HG02943 (cell line): ENCODE data around the gene NINL.
"Not testable (repeated sequence)": the region's sequence is repeated elsewhere in the genome, so short reads cannot be mapped to it uniquely, and the experiment has no call there.

Experiments
- ATAC-seq: cut with Tn5 transposase; IDR thresholded peaks from one replicate; pipeline ENCODE4 v1.9.1; 2021; ENCODE audit warnings: mild to moderate bottlenecking, low read depth, moderate library complexity; ENCODE audit not compliant: unreplicated experiment

Gene NINL

GRCh38 chr20:25600632-25601031 lies 15.3 kb upstream of the NINL start:
- no peak for ATAC-seq

DNA sequence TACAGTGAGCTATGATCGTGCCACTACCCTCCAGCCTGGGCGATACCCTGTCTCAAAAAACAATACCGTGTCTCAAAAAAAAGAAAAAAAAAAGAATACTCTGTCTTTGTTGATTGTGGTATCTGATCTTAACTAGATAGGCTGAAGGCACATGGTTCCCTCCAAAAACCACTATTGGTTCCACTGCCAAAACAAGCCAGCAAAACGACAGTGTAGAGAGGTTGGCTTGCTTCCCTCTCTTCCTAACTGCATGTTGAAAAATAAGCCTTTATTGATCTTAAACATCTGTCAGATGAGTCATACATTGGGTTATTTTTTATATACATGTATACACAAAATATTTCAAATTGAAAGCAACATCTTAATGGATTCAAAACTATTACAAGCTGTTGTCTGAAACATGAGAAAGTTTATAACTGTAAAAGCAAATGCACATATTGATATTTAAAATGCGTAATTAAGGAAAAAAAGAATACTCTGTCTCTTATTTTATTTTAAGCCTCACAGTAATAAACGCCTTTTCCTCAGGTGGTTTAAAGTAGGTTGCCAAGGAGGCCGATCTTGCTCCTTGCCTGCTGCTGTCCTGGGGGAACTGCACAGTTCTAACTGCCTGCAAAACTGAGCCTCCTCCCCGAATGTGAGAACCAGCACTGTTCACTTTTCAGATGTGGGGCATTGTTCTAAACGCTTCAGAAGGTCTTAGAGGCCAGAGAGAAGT lies 7.0 kb upstream of the NINL start:
- ATAC-seq: no peak

GRCh38 chr20:25590778-25591177 lies 5.4 kb upstream of the NINL start:
- not testable (repeated sequence) for ATAC-seq

- no peak for ATAC-seq
Observed at GRCh38 chr20:25588491-25588890, 3.2 kb upstream of the NINL start.

GRCh38 chr20:25587536-25587935 lies 2.2 kb upstream of the NINL start:
- ATAC-seq: no peak

DNA sequence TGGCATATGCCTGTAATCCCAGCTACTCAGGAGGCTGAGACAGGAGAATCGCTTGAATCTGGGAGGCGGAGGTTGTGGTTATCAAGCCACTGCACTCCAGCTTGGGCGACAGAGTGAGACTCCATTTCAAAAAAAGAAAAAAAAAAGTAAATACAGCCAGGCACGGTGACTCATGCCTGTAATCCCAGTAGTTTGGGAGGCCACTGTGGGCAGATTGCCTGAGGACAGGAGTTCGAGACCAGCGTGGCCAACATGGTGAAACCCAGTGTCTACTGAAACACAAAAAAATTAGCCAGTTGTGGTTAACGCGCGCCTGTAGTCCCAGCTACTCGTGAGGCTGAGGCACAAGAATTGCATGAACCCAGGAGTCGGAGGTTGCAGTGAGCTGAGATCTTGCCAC lies 1.5 kb upstream of the NINL start:
- no peak for ATAC-seq

DNA sequence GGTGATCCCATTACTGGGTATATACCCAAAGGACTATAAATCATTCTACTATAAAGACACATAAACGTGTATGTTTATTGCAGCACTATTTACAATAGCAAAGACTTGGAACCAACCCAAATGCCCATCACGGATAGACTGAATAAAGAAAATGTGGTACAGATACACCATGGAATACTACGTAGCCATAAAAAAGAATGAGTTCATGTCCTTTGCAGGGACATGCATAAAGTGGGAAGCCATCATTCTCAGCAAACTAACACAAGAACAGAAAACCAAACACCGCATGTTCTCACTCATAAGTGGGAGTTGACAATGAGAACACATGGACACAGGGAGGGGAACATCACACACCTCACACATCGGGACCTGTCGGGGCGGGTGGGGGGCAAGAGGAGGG lies 1.7 kb downstream of the NINL start:
- ATAC-seq: not testable (repeated sequence)

GRCh38 chr20:25580711-25581110 lies 4.6 kb downstream of the NINL start:
- no peak for ATAC-seq

GRCh38 chr20:25579081-25579770 lies 6.1 kb downstream of the NINL start:
- ATAC-seq: no peak

DNA sequence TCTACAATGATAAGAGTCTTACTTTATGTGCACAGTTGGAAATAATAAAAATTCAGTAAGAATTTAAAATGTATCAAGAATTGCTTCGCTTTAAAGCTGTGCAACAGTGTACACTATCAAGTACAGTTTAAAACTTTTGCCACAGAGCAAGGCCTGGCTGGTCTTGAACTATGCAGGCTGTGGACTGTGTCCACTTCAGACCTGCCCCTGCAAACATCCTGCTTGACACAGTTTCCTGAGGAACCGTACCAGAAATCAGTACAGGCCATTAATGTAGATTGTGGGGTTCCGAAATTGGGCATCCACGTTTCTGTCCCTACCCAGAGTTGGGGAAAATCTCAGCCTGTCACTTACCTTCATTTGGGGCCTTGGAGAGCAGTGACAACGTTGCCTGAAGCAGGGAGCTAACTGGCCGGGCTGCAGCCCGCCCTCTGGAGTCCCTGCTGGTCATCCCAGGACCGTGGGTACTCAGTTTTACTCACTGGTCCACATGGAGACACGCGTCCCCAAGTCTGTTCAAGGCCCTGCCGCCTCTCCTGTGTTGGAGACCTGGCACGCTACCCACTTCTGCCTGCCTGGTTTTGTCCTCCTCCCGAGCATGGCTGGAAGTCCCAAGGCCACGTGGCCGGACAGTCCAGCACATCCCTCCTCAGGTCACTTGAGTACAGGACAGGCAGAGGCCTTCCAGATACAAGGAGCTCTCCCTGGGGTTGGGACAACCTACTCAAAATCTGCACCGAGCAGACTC lies 8.4 kb downstream of the NINL start:
- ATAC-seq: no peak

GRCh38 chr20:25574411-25574810 lies 10.9 kb downstream of the NINL start:
- ATAC-seq: no peak

DNA sequence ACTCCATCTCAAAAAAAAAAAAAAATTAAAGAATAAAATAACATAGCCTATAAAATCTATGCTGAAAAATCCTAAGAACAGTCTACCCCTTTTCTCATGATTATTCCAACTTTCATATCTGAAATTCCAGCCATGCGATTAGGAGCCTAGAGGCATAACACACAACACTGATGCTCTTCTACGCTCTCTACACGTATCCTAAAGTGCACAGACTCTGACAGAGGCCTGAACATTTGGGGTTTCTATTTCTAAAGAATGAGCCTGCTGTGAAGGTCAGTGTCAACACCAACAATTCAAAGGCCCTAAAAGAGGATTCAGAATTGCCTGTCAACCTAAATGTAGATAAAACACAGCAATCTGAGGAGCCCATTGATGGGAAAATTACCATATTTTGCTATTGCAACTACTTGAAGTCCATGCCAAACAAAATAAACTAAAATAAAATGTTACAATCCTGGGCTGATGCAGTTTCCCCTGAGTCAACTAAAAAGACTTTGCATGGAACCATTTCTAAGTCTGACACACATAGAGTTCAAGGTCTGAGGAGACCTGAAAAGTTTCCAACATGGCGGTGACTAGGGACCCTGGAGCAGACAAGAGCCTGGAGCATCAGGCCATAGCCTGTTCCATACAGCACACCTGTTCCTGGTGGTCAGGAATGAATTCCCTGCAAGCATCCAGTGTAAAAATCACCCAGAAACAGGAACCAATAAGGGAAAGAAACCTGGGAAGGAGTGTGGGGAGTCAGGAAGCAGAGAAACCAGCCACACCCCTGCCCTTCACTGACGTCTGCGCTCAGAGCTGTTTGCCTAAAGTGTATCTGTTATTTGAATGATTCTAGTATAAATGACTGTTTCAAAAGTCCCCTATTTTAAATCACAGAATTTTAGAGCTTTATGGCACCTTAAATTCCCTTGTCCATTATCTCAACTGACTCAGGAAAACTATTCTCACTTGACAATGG lies 11.8 kb downstream of the NINL start:
- no peak for ATAC-seq

DNA sequence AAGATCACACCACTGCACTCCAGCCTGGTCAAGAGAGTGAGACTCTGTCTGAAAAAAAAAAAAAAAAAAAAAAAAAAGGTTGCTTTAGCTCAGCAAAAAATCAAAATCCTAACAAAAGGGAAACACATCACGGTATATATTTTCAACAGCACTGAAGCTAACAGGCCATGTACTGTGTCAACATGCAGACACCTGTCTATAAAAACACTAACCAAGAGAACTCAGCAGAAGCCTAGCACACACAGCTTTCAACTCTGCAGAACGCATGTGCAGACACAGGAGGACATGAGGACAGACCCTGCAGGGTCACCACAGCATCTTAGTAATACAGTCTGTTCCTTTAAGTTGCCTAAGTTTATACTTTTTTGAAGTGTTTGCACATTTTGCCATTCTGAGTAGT lies 13.5 kb downstream of the NINL start:
- no peak for ATAC-seq

- ATAC-seq: no peak
Observed at GRCh38 chr20:25571240-25571639, 14.1 kb downstream of the NINL start.

DNA sequence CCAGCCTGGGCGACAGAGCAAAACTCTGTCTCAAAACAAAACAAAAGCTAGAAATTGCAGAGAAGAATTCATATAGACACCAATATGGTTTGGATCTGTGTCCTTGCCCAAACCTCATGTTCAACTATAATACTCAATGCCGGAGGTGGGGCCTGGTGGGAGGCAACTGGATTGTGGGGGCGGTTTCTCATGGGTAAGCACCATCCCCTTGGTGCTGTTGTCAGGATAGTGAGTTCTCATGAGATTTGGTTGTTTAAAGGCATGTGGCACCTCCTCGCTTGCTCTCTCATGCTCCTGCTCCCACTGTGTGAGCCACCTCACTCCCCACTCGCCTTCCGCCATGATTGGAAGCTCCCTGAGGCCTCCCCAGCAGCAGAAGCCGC lies 15.2 kb downstream of the NINL start:
- ATAC-seq: no peak

DNA sequence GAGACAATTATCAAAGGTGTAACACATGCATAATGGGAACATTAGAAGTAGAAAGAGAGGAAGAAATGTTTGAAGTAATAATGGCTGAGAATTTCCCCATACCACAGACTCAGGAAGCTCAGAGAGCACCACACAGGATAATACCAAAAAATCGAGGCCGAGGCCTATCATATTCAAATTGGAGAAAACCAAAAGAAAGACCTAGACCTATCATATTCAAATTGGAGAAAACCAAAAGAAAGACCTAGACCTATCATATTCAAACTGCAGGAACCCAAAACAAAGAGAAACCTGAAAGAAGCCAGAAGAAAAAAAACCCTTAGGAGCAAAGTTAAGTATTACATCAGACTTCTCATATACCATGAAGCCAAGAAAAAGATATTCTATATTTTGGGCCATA lies 18.0 kb downstream of the NINL start:
- no peak for ATAC-seq

- no peak for ATAC-seq
Observed at GRCh38 chr20:25566821-25567220, 18.5 kb downstream of the NINL start.

GRCh38 chr20:25565578-25566157 lies 19.7 kb downstream of the NINL start:
- no peak for ATAC-seq

DNA sequence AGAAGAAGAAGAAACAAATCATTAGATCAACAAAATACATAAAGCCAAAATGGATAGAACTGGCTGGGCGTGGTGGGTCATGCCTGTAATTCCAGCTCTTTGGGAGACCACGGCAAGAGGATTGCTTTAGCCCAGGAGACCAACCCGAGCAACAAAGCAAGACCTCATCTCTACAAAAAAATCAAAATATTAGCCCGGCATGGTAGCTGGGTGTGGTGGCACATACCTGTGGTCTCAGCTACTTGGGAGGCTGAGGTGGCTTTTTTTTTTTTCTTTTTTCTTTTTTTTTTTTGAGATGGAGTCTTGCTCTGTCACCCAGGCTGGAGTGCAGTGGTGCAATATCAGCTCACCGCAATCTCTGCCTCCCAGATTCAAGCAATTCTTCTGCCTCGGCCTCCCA lies 21.5 kb downstream of the NINL start:
- no peak for ATAC-seq

GRCh38 chr20:25563362-25563761 lies 22.0 kb downstream of the NINL start:
- ATAC-seq: no peak
